LNCAP (cell line): ENCODE results near the gene MAPK13.

Experiments
- CTCF ChIP-seq: fragments of 450-650 bp; IDR thresholded peaks from 2 replicates; pipeline ENCODE4 v1.5.1; 2017; ENCODE audit warnings: mild to moderate bottlenecking

Gene MAPK13

DNA sequence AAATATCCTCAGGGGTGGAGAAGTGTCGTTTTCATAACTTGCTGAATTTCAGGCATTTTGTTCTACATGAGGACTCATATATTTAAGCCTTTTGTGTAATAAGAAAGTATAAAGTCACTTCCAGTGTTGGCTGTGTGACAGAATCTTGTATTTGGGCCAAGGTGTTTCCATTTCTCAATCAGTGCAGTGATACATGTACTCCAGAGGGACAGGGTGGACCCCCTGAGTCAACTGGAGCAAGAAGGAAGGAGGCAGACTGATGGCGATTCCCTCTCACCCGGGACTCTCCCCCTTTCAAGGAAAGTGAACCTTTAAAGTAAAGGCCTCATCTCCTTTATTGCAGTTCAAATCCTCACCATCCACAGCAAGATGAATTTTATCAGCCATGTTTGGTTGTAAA, 20.3 kb upstream of the MAPK13 start:
- TF ChIP-seq CTCF, result no peak

GRCh38 chr6:36110863-36111262, 19.4 kb upstream of the MAPK13 start:
- TF ChIP-seq CTCF, result no peak

GRCh38 chr6:36111526-36111925, 18.8 kb upstream of the MAPK13 start:
- TF ChIP-seq CTCF, result no peak

DNA sequence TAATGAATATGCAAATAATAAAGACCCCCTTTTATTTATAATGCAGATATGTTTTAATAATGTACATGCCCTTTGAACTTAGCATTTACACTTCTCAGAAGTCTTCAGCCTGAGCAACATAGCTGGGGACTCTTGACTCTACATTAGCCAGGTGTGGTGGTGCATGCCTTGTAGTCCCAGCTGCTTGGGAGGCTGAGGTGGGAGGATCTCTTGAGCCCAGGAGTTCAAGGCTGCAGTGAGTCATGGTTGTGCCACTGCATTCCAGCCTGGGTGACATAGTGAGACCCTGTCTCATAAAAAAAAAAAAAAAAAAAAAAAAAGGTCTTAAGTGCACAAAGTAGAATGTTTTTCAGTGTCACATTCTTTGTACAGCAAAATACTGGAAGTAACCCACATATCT, 17.3 kb upstream of the MAPK13 start:
- no peak for TF ChIP-seq CTCF

GRCh38 chr6:36113703-36114102, 16.6 kb upstream of the MAPK13 start:
- no peak for TF ChIP-seq CTCF

DNA sequence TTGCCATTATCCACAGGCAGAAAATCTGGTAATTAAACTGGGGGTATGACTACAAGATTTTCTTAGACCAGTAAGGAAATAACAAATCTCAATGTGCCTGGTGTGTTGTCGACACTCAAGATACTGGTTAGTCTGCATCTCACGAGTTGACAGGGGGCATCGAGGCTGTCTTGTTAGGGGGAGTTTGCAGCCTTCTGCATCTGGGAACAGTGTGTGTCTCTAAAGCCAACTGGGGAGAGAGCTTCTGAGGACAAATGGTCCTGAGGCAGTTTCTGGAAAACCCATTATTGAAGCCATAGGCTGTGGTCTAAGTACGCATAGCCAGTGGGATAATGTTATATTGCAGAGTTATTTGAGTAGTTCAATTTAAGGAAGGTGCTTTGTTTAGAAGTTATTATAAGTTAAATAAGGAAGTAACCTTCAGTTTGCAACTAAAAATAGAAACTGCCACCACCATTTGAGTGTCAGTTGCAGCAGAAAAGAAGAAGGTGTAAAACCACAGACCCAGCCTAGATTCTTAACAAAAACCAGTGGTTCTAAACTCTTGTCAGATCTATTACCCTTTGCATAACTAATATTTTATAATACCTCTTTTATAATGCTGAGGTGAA, 15.4 kb upstream of the MAPK13 start:
- TF ChIP-seq CTCF, result no peak

GRCh38 chr6:36115412-36115811, 14.9 kb upstream of the MAPK13 start:
- TF ChIP-seq CTCF, result no peak
